ENCODE data around the gene PITPNC1. TPM values are rescaled to one million over a fixed set of nuclear protein-coding genes. Genes with fewer than 3 reads are reported as not detected.

PITPNC1 gene
- total RNA-seq, 6 donors from 2014 or later = 8.5 to 23.3 (median 13.7) TPM

DNA sequence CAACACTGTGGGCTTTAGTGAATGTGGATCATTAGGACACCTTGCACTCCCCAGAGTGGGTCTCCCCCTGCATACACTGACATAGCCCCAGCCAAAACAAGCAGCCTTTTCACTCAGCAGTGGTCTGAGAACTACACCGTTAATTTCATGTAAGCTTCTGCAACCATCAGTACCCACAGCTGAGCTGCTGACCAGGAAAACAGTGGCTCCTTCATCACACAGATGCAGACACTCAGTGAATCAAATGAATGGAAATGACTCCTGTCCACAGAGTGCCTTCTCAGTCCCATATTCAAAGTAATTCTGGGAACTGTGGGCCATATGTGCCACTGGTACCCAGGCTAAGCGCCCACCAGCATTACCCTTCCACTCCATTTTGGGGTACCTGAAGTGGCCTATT lies 301.3 kb downstream of the PITPNC1 start:
- WGBS, 2 donors = 97 to 100% methylated on average over 1 to 2 of the region's 2 CpGs
- TF ChIP-seq, protein P1, sequence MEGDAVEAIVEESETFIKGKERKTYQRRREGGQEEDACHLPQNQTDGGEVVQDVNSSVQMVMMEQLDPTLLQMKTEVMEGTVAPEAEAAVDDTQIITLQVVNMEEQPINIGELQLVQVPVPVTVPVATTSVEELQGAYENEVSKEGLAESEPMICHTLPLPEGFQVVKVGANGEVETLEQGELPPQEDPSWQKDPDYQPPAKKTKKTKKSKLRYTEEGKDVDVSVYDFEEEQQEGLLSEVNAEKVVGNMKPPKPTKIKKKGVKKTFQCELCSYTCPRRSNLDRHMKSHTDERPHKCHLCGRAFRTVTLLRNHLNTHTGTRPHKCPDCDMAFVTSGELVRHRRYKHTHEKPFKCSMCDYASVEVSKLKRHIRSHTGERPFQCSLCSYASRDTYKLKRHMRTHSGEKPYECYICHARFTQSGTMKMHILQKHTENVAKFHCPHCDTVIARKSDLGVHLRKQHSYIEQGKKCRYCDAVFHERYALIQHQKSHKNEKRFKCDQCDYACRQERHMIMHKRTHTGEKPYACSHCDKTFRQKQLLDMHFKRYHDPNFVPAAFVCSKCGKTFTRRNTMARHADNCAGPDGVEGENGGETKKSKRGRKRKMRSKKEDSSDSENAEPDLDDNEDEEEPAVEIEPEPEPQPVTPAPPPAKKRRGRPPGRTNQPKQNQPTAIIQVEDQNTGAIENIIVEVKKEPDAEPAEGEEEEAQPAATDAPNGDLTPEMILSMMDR (IDR thresholded peaks at IDR 0.05) = no peak
- TF ChIP-seq EP300 (IDR thresholded peaks at IDR 0.05) (no peak), POLR2AphosphoS5 (IDR thresholded peaks at IDR 0.05) (no peak), POLR2A (IDR thresholded peaks at IDR 0.05) (no peak)
- no peak for ATAC-seq (ENCODE audit: low FRiP score in 2 of 2)

DNA sequence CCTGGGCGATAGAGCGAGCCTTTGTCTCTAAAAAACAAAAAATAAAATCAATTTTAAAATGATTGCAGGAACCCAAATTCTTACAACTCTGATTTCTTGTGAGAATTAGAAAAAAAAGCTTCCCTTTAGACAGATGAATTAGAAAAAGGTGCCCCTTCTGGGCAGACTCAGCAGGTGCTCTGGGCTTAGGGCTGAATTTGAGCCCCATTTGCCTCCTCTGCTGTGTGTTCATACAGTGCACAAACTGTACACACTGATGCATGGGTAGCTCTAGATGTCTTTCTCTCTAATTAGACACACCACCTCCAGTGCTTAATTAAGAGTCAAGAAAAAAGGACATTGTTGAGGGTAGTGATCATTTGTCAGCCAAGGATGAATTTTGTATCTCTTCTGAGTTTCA lies 302.1 kb downstream of the PITPNC1 start:
- TF ChIP-seq POLR2A (IDR thresholded peaks at IDR 0.05) = no peak
- TF ChIP-seq POLR2AphosphoS5 (IDR thresholded peaks at IDR 0.05) = no peak
- TF ChIP-seq, protein P1 (IDR thresholded peaks at IDR 0.05) = no peak
- no peak for TF ChIP-seq EP300 (IDR thresholded peaks at IDR 0.05)
- Histone ChIP-seq H3K27ac (no peak overlapping the region), H3K36me3 (peaks cover 0 to 6% (median 0%) of the 10 kb centered on the region in 4 donors), H3K27me3 (no peaks in the 10 kb centered on the region), H3K4me1 (no peaks in the 10 kb centered on the region), H3K4me3 (no peak overlapping the region), H3K9me3 (no peaks in the 10 kb centered on the region)
- 94 to 96% methylated on average over 2 of the region's 2 CpGs for WGBS, 2 donors
- ATAC-seq (ENCODE audit: low FRiP score in 2 of 2) = no peak
- DNase-seq = no peak

More for the DNA sequence above, 301.3 kb downstream of the PITPNC1 start:
- Histone ChIP-seq H3K36me3 (peaks cover 0 to 6% (median 0%) of the 10 kb centered on the region in 4 donors), H3K9me3 (no peaks in the 10 kb centered on the region), H3K4me1 (no peaks in the 10 kb centered on the region), H3K27ac (no peak overlapping the region), H3K27me3 (no peaks in the 10 kb centered on the region), H3K4me3 (no peak overlapping the region)
- DNase-seq = no peak

DNA sequence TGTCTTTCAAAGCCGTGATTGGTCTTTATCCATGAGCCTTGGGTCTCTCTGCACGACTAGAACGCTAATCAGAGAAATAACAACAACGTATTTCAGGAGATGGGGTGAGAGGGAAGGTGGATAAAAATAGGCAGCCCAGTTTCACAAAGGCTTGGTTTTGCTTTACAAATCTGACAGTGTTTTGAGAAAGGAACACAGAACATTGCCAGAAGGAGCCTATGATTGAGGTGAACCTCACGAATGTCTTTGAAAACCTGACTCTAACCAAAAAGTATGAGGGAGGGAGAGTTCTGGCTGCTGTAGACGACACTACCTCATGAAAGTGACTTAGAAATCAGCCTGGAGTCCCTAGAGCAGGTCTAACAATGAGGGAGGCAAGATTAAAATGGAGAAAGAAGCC lies 302.6 kb downstream of the PITPNC1 start:
- no peak for DNase-seq
- no peak for TF ChIP-seq EP300 (IDR thresholded peaks at IDR 0.05)
- no peak for TF ChIP-seq POLR2A (IDR thresholded peaks at IDR 0.05)
- TF ChIP-seq, protein P1 (IDR thresholded peaks at IDR 0.05) = no peak
- no peak for TF ChIP-seq POLR2AphosphoS5 (IDR thresholded peaks at IDR 0.05)
- H3K36me3 ChIP-seq = peaks cover 0 to 6% (median 0%) of the 10 kb centered on the region in 4 donors
- no peaks in the 10 kb centered on the region for H3K27me3 ChIP-seq
- ATAC-seq (ENCODE audit: low FRiP score in 2 of 2) = no peak
- no peak overlapping the region for H3K4me3 ChIP-seq
- no peaks in the 10 kb centered on the region for H3K4me1 ChIP-seq
- 92 to 95% methylated on average over 6 of the region's 6 CpGs for WGBS, 2 donors
- no peaks in the 10 kb centered on the region for H3K9me3 ChIP-seq
- no peak overlapping the region for H3K27ac ChIP-seq

DNA sequence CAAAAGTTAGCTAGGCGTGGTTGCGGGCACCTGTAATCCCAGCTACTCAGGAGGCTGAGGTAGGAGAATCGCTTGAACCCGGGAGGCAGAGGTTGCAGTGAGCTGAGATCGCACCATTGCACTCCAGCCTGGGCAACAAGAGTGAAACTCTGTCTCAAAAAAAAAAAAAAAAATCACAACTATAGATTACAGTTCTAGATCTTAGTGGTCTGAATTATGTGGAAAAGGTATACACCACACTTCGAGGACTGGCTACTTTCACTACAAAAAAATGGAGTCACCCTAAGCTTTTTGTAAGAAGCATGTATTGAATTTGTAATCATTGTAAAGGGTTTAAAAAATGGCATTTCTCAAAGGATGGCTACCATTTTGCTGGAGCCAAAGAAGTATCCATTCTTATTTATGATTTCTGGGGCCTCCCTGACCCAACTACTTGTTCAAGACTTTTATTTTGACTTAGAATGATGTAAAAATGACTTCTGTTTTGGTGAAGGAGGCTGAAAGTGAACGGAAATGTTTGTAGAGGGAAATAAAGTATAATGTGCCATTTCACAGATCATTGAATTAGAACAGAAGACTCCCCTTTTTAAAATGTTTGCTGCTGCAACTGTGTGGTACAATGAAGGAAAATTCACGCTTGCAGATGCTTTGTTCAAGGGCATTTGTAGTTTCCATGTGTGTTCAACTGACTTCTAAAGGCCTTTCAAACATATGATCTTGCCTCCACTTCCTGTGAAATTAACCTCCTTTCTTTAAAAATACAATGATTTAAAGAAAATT lies 303.6 kb downstream of the PITPNC1 start:
- no peaks in the 10 kb centered on the region for H3K4me1 ChIP-seq
- no peaks in the 10 kb centered on the region for H3K9me3 ChIP-seq
- H3K27ac ChIP-seq = no peak overlapping the region
- ATAC-seq (ENCODE audit: low FRiP score in 2 of 2) = no peak
- WGBS, 2 donors = 91 to 93% methylated on average over 8 of the region's 8 CpGs
- H3K4me3 ChIP-seq = no peak overlapping the region
- DNase-seq = no peak
- peaks cover 0 to 6% (median 0%) of the 10 kb centered on the region in 4 donors for H3K36me3 ChIP-seq
- H3K27me3 ChIP-seq = no peaks in the 10 kb centered on the region
- TF ChIP-seq, protein P1 (IDR thresholded peaks at IDR 0.05) = no peak
- TF ChIP-seq EP300 (IDR thresholded peaks at IDR 0.05) (no peak), POLR2A (IDR thresholded peaks at IDR 0.05) (no peak), POLR2AphosphoS5 (IDR thresholded peaks at IDR 0.05) (no peak)

DNA sequence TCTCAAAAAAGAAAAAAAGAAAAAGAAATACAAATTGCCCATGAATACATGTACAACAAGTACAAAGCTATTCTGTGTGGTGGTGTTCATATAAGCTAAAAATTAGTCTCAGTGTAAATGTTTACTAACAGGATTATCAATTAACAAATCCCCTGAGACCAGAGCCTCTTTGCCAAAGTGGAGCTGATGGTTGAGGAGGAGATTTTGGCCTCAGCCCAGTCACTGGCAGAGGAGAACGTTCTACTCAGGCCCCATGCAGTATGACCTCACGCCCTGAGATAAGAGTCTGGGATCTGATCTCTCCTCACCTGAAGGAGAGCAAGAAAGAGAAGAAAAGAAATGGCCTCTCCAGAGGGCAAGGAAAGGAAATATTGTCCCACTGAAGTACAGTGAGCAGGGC lies 305.1 kb downstream of the PITPNC1 start:
- no peaks in the 10 kb centered on the region for H3K9me3 ChIP-seq
- 53 to 69% methylated on average over 2 of the region's 2 CpGs for WGBS, 2 donors

More for the DNA sequence above, 305.1 kb downstream of the PITPNC1 start:
- H3K4me1 ChIP-seq = no peaks in the 10 kb centered on the region
- no peak overlapping the region for H3K4me3 ChIP-seq
- H3K36me3 ChIP-seq = peaks cover 0 to 3% (median 0%) of the 10 kb centered on the region in 4 donors
- H3K27me3 ChIP-seq = no peaks in the 10 kb centered on the region
- ATAC-seq (ENCODE audit: low FRiP score in 2 of 2) (no peak), DNase-seq (no peak)
- H3K27ac ChIP-seq = no peak overlapping the region
- no peak for TF ChIP-seq EP300 (IDR thresholded peaks at IDR 0.05)
- TF ChIP-seq, protein P1 (IDR thresholded peaks at IDR 0.05) = no peak
- no peak for TF ChIP-seq POLR2A (IDR thresholded peaks at IDR 0.05)
- no peak for TF ChIP-seq POLR2AphosphoS5 (IDR thresholded peaks at IDR 0.05)

Data from upper lobe of left lung (tissue), 6 donors.